Measurements from ENCODE around the gene NDC1.
A peak's percentile ranks its signal among the peaks of the same experiment; 100 is the strongest.
"Not testable (repeated sequence)": the region's sequence is repeated elsewhere in the genome, so short reads cannot be mapped to it uniquely, and the experiment has no call there.

Gene NDC1, protein sequence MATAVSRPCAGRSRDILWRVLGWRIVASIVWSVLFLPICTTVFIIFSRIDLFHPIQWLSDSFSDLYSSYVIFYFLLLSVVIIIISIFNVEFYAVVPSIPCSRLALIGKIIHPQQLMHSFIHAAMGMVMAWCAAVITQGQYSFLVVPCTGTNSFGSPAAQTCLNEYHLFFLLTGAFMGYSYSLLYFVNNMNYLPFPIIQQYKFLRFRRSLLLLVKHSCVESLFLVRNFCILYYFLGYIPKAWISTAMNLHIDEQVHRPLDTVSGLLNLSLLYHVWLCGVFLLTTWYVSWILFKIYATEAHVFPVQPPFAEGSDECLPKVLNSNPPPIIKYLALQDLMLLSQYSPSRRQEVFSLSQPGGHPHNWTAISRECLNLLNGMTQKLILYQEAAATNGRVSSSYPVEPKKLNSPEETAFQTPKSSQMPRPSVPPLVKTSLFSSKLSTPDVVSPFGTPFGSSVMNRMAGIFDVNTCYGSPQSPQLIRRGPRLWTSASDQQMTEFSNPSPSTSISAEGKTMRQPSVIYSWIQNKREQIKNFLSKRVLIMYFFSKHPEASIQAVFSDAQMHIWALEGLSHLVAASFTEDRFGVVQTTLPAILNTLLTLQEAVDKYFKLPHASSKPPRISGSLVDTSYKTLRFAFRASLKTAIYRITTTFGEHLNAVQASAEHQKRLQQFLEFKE

DNA sequence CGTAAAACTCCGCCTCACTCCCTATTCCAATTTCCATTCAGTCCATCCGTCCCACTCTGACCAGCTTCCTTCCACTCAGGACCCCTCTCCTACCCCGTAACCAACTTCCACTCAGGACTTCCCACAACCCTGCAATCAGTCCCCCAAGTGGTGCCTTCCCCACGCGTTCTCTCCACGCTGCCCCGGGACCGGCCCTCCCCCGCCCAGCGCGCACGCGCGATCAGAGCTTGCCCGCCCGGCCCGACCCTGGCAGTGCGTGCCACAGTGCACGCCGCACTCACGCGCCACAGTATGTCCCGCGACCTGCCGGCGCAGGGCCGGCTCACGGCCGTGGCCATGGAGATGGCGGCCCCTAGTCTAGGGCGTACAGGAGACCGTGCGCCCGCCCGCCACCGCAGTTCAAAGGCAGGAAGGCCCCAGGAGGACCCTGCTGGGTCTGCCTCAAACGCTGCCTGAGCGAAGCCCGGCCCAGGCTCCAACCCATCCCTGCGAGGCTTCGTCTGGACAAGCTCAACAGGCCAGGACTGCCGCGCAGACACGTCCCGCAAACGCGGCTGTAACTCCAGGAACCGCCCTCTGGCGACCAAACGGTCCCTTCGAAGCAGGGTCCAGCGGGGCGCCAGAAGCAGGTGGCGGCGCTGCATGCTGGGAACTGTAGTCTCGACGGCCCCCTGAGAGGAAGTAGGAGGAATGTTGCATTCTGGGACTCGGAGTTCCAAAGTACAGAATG lies at the start of gene NDC1:
Gene NDC1, minus strand, starts transcription at position 373 of the 730 bp plus-strand sequence. Its CDS starts 35 bp downstream, at position 338.
- TF ChIP-seq, protein P1, sequence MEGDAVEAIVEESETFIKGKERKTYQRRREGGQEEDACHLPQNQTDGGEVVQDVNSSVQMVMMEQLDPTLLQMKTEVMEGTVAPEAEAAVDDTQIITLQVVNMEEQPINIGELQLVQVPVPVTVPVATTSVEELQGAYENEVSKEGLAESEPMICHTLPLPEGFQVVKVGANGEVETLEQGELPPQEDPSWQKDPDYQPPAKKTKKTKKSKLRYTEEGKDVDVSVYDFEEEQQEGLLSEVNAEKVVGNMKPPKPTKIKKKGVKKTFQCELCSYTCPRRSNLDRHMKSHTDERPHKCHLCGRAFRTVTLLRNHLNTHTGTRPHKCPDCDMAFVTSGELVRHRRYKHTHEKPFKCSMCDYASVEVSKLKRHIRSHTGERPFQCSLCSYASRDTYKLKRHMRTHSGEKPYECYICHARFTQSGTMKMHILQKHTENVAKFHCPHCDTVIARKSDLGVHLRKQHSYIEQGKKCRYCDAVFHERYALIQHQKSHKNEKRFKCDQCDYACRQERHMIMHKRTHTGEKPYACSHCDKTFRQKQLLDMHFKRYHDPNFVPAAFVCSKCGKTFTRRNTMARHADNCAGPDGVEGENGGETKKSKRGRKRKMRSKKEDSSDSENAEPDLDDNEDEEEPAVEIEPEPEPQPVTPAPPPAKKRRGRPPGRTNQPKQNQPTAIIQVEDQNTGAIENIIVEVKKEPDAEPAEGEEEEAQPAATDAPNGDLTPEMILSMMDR (IDR thresholded peaks at IDR 0.05; ENCODE audit: borderline replicate concordance, insufficient read depth, low read depth, low read length): no peak
- peak within 1 kb of the TSS; percentile 72 for H3K4me3 ChIP-seq (ENCODE audit: low read depth, low read length)

DNA sequence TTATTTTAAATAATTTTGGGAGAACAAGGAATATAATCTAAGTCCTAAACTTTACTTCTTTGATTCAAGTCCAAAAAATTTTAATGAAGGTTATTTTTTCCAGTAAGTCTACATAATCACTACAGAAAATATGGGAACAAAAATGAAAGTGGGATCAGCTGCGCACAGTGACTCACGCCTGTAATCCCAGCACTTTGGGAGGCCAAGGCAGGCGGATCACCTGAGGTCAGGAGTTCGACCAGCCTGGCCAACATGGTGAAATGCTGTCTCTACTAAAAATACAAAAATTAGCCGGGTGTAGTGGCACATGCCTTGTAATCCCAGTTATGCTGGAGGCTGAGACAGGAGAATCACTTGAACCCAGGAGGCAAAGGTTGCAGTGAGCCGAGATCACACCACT lies 45.5 kb upstream of the NDC1 start:
- not testable (repeated sequence) for H3K4me3 ChIP-seq (ENCODE audit: low read depth, low read length)

DNA sequence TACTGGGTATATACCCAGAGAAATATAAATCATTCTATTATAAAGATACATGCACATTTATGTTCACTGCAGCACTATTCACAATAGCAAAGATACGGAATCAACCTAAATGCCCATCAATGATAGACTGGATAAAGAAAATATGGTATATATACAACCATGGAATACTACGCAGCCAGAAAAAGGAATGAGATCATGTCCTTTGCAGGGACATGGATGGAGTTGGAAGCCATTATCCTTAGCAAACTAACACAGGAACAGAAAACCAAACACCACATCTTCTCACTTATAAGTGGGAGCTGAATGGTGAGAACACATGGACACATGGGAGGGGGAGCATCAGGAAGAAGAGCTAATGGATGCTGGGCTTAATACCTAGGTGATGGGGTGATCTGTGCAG lies 43.8 kb upstream of the NDC1 start:
- not testable (repeated sequence) for H3K4me3 ChIP-seq (ENCODE audit: low read depth, low read length)

DNA sequence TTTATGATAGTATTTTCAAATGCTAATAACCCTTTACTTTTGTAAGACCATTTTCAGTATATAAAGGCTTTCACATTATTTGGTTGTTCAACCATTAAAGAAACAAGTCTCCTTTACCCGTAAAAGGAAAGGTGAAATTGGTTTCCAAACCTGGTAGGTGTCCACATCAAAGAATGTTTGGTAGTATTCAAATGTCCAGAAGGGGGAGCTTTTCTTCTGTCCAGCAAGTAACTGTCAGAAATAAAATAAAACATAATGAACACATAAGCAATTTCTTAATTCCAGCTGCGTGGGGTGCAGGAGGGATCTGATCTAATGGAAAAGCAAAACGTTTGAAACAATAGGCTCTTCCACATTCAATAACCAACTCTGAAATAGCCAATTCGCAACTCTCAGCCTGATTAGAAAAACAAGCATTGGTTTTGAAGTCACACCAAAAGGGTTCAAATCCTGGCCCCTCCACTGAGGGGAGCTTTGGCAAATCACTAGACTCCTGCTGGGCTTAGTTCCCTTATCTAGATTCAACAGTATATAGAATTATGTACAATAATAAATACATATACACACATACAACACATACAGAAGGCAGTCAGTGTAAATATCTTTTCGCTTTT lies 40.5 kb upstream of the NDC1 start:
- TF ChIP-seq, protein P1 (IDR thresholded peaks at IDR 0.05; ENCODE audit: borderline replicate concordance, insufficient read depth, low read depth, low read length): peak; percentile 35; the same call in 1 of the 2 replicates

DNA sequence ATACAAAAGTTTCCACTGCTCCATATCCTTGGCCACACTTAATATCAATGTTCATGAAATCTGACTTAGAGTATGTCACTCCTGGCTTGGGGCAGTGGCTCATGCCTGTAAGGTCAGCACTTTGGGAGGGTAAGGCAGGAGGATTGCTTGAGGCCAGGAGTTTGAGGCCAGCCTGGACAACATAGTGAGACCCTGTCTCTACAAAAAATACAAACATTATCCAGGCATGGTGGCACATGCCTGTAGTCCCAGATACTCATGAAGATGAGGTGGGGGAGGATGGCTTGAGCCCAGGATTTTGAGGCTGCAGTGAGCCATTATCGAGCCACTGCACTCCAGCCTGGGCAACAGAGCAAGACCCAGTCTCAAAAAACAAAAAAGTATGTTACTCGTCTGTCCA lies 37.1 kb upstream of the NDC1 start:
- H3K4me3 ChIP-seq (ENCODE audit: low read depth, low read length): not testable (repeated sequence)

More for the DNA sequence above, 40.5 kb upstream of the NDC1 start:
- H3K4me3 ChIP-seq (ENCODE audit: low read depth, low read length): no peak overlapping the region

DNA sequence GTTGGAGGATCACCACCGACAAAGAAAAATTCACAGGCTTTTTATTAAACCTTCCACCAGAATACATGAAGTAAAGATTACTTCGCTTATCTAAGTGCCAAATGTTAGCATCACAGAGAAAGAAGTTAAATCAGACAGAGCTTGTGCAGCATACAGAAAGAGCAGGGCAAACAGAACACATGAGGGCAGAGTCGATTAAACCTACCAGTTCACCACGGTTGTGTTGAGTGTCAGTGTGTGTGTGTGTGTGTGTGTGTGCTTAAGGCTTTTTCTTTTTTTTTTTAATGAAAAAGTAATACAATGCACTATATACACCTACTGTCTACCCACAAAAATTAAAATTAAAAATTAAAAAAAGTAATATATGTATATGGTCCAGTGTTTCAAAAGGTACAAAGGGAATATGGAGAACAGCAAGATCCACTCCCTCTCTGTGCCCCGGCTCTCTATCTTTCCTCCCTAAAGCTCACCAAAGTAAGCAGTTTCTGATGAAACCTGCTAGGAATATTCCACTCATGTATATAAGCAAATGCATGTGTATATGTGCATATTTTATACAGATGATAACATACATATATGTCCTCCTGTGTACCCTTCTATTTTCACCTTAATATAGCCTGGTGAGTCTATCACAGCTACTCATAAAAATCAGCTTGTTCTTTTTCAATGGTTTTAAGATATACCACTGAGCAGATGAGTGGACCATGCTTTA lies 33.8 kb upstream of the NDC1 start:
- no peak overlapping the region for H3K4me3 ChIP-seq (ENCODE audit: low read depth, low read length)

DNA sequence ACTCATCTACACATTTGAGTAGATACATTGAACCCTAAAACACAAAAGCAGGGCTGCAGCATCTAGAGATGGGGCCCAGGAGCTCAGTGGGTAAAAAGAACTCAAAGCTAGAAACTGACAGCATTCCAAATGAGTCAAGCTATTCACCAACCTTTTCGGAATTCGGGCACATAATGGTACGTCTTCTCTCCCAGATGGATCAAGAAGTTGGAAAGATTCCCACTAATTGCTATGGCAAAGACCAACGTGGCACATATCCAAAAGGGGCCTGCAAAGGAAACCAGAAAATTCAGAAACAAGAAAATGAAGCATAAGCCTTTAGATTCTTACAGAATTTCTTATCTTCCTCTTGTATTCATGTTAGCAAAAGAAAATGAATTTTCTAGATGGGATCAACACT lies 33.1 kb upstream of the NDC1 start:
- TF ChIP-seq, protein P1 (IDR thresholded peaks at IDR 0.05; ENCODE audit: borderline replicate concordance, insufficient read depth, low read depth, low read length): no peak
- H3K4me3 ChIP-seq (ENCODE audit: low read depth, low read length): no peak overlapping the region

More for the DNA sequence above, 33.8 kb upstream of the NDC1 start:
- TF ChIP-seq, protein P1 (IDR thresholded peaks at IDR 0.05; ENCODE audit: borderline replicate concordance, insufficient read depth, low read depth, low read length): no peak

All from GM12875 (cell line).